ENCODE results near the gene PTPN12.

The PTPN12 gene

DNA sequence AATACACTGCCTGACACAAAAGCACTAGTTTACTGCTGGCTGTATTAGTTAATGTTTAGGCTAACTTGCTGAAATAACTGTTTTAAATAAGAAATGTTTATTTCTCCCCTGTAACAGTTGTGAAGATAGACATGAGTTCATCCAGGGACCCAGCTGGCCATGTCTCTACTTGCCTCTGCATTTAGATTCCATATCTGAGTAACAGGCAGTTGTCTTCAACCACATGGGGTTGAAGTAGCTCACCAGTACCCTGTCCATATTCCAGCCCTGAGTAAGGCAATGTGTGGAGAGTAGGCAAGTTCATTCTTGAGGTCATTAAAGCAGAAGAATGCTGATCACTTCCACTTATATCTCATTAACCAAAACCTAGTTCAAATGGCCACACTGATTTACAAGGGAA, 128.1 kb downstream of the PTPN12 start:
- DNase-seq = no peak

DNA sequence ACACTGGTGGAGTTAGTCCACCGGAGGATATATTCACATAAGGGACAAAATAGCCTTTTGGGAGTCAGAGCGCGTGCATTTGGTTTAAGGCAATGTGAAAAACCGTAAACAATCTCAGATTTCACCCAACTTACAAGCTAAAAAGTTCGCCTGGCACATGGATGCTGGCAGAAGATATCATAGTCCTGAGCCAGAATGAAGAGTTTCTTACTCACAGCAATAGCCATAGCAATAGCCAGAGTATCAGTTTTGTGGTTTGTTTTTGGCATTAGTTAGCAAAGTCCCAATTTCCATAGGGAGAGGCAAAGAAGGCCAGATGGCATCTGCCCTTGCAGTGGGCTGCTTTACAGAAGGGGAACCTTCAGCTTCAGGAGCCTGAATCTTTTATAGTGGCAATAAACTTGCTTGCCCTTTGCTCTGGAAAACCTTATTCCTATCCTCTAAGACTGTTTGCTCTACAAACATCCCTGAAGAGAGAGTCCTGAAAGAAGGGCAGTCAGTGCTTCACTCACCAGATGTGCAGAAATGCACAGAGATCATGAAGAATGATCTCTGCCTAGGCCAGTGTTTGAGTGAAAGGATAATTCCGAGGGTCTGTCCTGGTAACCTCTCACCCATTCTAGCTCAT, 130.5 kb downstream of the PTPN12 start:
- no peak for DNase-seq

DNA sequence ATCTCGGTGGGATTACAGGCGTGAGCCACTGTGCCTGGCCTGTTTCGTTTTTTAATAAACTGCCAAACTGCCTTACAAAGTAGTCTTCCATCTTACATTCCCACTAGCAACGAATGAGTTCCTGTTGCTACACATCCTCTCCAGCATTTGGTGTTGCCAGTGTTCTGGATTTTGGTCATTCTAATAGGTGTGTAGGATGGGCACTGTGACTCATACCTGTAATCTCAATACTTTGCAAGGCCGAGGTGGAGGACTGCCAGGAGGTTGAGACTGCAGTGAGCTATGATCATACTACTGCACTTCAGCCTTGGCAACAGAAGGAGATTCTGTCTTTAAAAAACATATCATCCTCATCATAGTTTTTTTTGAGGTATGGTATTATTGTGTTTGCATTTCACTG, 137.8 kb downstream of the PTPN12 start:
- DNase-seq = no peak

DNA sequence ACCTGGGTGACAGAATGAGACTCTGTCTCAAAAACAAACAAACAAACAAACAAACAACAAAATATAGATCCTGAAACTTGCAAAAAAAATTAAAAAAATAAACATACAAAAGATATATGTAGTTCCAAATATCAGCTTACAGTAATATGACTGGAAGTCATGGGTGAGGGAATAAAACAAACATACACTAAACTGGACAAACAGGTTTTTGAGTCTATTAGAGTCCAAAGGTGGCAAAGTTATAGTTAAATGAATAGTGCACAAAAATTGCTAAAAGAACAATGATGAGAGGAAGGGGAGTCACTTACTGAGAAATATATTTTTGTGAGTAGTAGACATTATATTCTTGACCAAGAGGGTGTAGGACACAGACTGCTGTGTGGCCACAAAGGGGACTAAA, 142.5 kb downstream of the PTPN12 start:
- peak; percentile 53 for DNase-seq

DNA sequence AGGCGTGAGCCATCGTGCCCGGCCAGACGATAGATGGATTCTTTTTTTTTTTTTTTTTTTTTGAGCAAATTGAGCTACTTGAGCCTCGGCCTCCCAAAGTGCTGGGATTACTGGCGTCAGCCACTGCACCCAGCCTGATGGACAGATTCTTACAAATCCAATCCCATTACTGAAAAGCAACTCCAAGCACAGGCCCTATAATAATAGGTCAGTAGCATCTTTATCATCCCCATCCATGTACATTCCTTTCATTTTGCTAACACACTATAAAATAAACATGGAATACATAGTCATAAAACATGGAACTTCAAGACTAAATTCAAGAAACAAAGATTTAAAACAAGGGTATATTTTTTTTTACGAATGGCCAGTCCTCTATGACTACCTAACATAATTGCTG, 143.2 kb downstream of the PTPN12 start:
- DNase-seq = no peak

DNA sequence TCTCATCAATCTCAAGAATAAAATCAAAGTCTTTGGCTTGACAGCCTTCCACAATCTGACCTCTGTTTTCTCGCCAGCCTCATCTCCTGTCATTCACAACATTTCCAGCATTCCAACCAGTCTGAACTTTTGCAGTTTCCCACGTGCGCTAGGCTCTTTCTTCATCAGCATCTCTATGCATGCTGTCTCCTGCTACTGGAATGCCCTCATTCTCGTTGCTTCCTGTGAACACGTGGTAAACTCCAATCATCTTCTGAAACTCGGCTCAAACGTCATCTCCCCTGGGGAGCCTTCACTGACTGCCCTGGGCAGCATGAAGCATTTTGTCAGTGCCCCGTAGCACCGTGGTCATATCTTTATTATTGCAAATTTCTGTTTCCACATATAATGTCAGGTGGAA, 146.9 kb downstream of the PTPN12 start:
- no peak for DNase-seq

DNA sequence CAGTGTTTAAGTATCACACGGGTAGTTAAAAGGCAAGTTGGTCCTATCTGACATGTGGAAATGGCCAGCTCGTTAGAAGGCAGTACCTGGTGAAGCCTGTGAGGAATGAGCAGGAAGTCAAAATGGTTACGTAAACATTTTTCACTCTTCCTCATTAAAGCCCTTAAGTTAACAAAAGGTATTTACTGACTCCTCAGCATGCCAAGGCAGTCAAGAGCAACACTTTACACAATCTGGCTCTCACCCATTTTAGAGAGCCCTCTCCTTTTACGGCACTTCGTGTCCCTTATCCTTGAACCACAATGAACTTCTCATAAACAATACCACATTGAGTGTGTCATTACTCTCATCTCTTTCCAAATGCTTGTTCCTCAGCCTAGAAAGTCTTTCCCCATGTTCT, 148.1 kb downstream of the PTPN12 start:
- no peak for DNase-seq

DNA sequence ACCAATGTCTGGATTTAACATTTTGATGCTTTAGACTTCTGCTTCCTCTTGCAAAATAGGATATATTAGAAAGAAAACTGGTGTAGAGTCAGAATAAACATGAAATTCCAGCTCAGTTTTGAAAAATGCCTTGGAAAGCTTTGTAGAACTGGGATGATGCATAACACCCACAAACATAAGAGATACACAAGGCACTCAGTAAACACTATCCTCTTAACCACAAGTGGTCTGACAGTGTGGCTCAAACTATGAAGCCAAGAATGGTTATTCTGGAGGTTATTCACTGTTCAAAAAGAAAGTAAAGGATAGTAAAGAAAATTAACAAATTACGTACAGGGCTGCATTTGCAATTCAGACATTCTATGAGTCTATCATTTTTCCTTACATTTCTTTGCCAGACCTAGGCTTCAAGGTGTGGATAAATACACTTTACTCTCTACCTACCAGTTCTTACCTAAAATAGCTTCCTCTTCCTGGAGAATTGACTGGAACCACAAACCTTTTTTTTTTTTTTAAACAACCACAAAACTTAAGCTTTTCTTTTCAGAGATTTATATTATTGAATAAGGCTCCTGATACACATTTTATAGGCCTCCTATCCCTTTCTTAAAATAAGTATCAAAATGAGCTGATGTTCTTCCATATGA, 150.1 kb downstream of the PTPN12 start:
- DNase-seq = no peak

DNA sequence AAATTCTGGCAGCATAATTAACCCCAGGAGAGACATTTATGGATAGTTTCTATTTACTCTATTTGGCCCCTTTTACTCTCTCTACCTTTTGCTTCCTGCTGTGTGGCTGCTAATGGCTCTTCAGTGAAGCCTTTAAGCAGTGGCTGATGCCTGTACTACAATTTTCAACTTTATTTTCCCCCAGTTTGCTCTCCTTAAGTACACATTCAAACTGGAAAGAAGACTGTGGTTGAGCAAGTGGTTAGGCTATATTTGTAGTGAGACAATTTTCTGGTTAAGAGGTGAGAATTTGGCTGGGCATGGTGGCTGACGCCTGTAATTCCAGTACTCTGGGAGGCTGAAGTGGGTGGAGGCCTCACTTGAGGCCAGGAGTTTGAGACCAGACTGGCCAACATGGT, 150.7 kb downstream of the PTPN12 start:
- no peak for DNase-seq
